Choroid plexus epithelial cell (primary cell): Measurements from ENCODE around the gene PTF1A.
A peak's percentile ranks its signal among the peaks of the same experiment; 100 is the strongest.

Source experiments
- DNase-seq: peaks from one replicate; pipeline ENCODE4 v3.0.0-alpha.2; 2010; ENCODE audit warnings: low read depth
- H3K4me3 ChIP-seq: 2 replicates; pipeline ENCODE4 v1.5.1; 2011; ENCODE audit warnings: low read depth, mild to moderate bottlenecking, control low read depth, low read length, moderate library complexity
- CTCF ChIP-seq: conservative IDR thresholded peaks from 2 replicates; pipeline ENCODE4 v1.5.1; 2011; ENCODE audit warnings: low read depth, mild to moderate bottlenecking, control low read depth, inconsistent platforms, low read length, moderate library complexity

PTF1A gene

GRCh38 chr10:23155169-23155568, 36.9 kb upstream of the PTF1A start:
- DNase-seq = peak; percentile 11
- TF ChIP-seq CTCF = no peak
- H3K4me3 ChIP-seq = no peak overlapping the region

GRCh38 chr10:23156447-23157150, 35.5 kb upstream of the PTF1A start:
- DNase-seq = no peak
- TF ChIP-seq CTCF = no peak
- no peak overlapping the region for H3K4me3 ChIP-seq

GRCh38 chr10:23157239-23157681, 34.9 kb upstream of the PTF1A start:
- TF ChIP-seq CTCF = no peak
- no peak overlapping the region for H3K4me3 ChIP-seq
- DNase-seq = no peak

GRCh38 chr10:23157691-23158369, 34.3 kb upstream of the PTF1A start:
- TF ChIP-seq CTCF = peak; percentile 48
- peak; percentile 71 for DNase-seq
- H3K4me3 ChIP-seq = no peak overlapping the region

GRCh38 chr10:23158370-23158769, 33.7 kb upstream of the PTF1A start:
- H3K4me3 ChIP-seq = no peak overlapping the region
- TF ChIP-seq CTCF = peak; percentile 92
- peak; percentile 81 for DNase-seq

- peak; percentile 53 for DNase-seq
- TF ChIP-seq CTCF = no peak
- no peak overlapping the region for H3K4me3 ChIP-seq
Observed at GRCh38 chr10:23171232-23171876, 20.8 kb upstream of the PTF1A start.
